Esophagus (tissue), 2 donors: ENCODE measurements around the gene TPSD1. TPM values are rescaled to one million over a fixed set of nuclear protein-coding genes. Genes with fewer than 3 reads are reported as not detected.
"Not testable (repeated sequence)": the region's sequence is repeated elsewhere in the genome, so short reads cannot be mapped to it uniquely, and the experiment has no call there.

Experiments used
- H3K27ac ChIP-seq, 2 donors: one replicate each; pipeline ENCODE4 v1.5.1; 2013; ENCODE audit warnings: low read depth in 2 of 2, mild to moderate bottlenecking in 2 of 2, inconsistent platforms in 1 of 2, low read length in 1 of 2, moderate library complexity in 1 of 2
- H3K27me3 ChIP-seq, 2 donors: one replicate each; pipeline ENCODE4 v1.6.1; 2013; ENCODE audit warnings: low read length in 2 of 2, control low read depth in 1 of 2, mild to moderate bottlenecking in 1 of 2; ENCODE audit not compliant: insufficient read depth in 2 of 2, control insufficient read depth in 1 of 2
- H3K36me3 ChIP-seq, 2 donors: one replicate each; pipeline ENCODE4 v1.6.1; 2013; ENCODE audit warnings: low read length in 1 of 2; ENCODE audit not compliant: control insufficient read depth in 2 of 2, insufficient read depth in 2 of 2
- H3K4me1 ChIP-seq, 2 donors: one replicate each; pipeline ENCODE4 v1.6.1; 2013; ENCODE audit warnings: low read length in 1 of 2; ENCODE audit not compliant: control insufficient read depth in 2 of 2, insufficient read depth in 2 of 2
- H3K4me3 ChIP-seq, 2 donors: one replicate each; pipeline ENCODE4 v1.5.1; 2013; ENCODE audit warnings: low read length in 2 of 2, mild to moderate bottlenecking in 2 of 2, low read depth in 1 of 2, moderate library complexity in 1 of 2
- H3K9me3 ChIP-seq, 2 donors: one replicate each; pipeline ENCODE4 v1.6.1; 2013; ENCODE audit warnings: mild to moderate bottlenecking in 2 of 2, low read depth in 1 of 2, low read length in 1 of 2, moderate library complexity in 1 of 2; ENCODE audit not compliant: control insufficient read depth in 2 of 2, insufficient read depth in 1 of 2
- whole genome bisulfite sequencing, 2 donors: extraction: QIAGEN DNeasy Blood & Tissue Kit; methylation state at CpG; one replicate each; pipeline ENCODE4 v1.1.7; 2013; 5-methylcytosine and 5-hydroxymethylcytosine counted together
- polyA plus RNA-seq, 2 donors: library from polyadenylated mRNA; stranded (reverse); fragments of 200-250 nt; gene quantifications; one replicate each; pipeline ENCODE4 v1.2.3, GENCODE V29; 2013
- donor health status: healthy with polysubstance abuse.
- donor health status: Bipolar disorder and iron deficiency.

The TPSD1 gene
- polyA plus RNA-seq, 2 donors = 0.83 to 1.5 TPM

- H3K9me3 ChIP-seq = no peaks in the 10 kb centered on the region
- H3K27ac ChIP-seq = no peak overlapping the region
- no peaks in the 10 kb centered on the region for H3K36me3 ChIP-seq
- no peaks in the 10 kb centered on the region for H3K4me1 ChIP-seq
- no peak overlapping the region for H3K4me3 ChIP-seq
- 77 to 82% methylated on average over 25 of the region's 25 CpGs for WGBS, 2 donors
- peaks cover 0 to 15% of the 10 kb centered on the region in 2 donors for H3K27me3 ChIP-seq
These were observed 30.7 kb downstream of the TPSD1 start for GRCh38 chr16:1286513-1287094.

GRCh38 chr16:1287982-1288670 lies 32.3 kb downstream of the TPSD1 start:
- 41 to 42% methylated on average over 40 of the region's 40 CpGs for WGBS, 2 donors
- H3K9me3 ChIP-seq = no peaks in the 10 kb centered on the region
- no peak overlapping the region for H3K4me3 ChIP-seq
- H3K4me1 ChIP-seq = no peaks in the 10 kb centered on the region
- no peaks in the 10 kb centered on the region for H3K36me3 ChIP-seq
- no peak overlapping the region for H3K27ac ChIP-seq
- peaks cover 0 to 15% of the 10 kb centered on the region in 2 donors for H3K27me3 ChIP-seq

GRCh38 chr16:1288813-1289476 lies 33.1 kb downstream of the TPSD1 start:
- H3K9me3 ChIP-seq = no peaks in the 10 kb centered on the region
- H3K27ac ChIP-seq = no peak overlapping the region
- no peaks in the 10 kb centered on the region for H3K36me3 ChIP-seq
- H3K27me3 ChIP-seq = peaks cover 0 to 15% of the 10 kb centered on the region in 2 donors
- 30 to 32% methylated on average over 16 to 20 of the region's 20 CpGs for WGBS, 2 donors
- no peaks in the 10 kb centered on the region for H3K4me1 ChIP-seq
- no peak overlapping the region for H3K4me3 ChIP-seq

- Histone ChIP-seq H3K4me1 (no peaks in the 10 kb centered on the region), H3K9me3 (no peaks in the 10 kb centered on the region), H3K27ac (no peak overlapping the region), H3K27me3 (peaks cover 0 to 15% of the 10 kb centered on the region in 2 donors), H3K4me3 (no peak overlapping the region), H3K36me3 (no peaks in the 10 kb centered on the region)
- 8 to 9% methylated on average over 16 to 17 of the region's 17 CpGs for WGBS, 2 donors
These were observed 33.6 kb downstream of the TPSD1 start for GRCh38 chr16:1289477-1289866.

GRCh38 chr16:1290063-1290501 lies 34.2 kb downstream of the TPSD1 start:
- no peaks in the 10 kb centered on the region for H3K4me1 ChIP-seq
- H3K27ac ChIP-seq = no peak overlapping the region
- H3K9me3 ChIP-seq = no peaks in the 10 kb centered on the region
- peaks cover 0 to 15% of the 10 kb centered on the region in 2 donors for H3K27me3 ChIP-seq
- H3K36me3 ChIP-seq = no peaks in the 10 kb centered on the region
- 19 to 26% methylated on average over 22 of the region's 22 CpGs for WGBS, 2 donors
- no peak overlapping the region for H3K4me3 ChIP-seq

GRCh38 chr16:1290860-1291575 lies 35.1 kb downstream of the TPSD1 start:
- no peak overlapping the region for H3K27ac ChIP-seq
- H3K9me3 ChIP-seq = no peaks in the 10 kb centered on the region
- H3K36me3 ChIP-seq = no peaks in the 10 kb centered on the region
- no peak overlapping the region for H3K4me3 ChIP-seq
- WGBS, 2 donors = 47 to 51% methylated on average over 29 of the region's 29 CpGs
- no peaks in the 10 kb centered on the region for H3K4me1 ChIP-seq
- H3K27me3 ChIP-seq = peaks cover 0 to 15% of the 10 kb centered on the region in 2 donors

- peaks cover 0 to 15% of the 10 kb centered on the region in 2 donors for H3K27me3 ChIP-seq
- no peaks in the 10 kb centered on the region for H3K9me3 ChIP-seq
- H3K4me3 ChIP-seq = no peak overlapping the region
- WGBS, 2 donors = 47 to 50% methylated on average over 17 of the region's 17 CpGs
- no peak overlapping the region for H3K27ac ChIP-seq
- H3K4me1 ChIP-seq = no peaks in the 10 kb centered on the region
- H3K36me3 ChIP-seq = no peaks in the 10 kb centered on the region
These were observed 35.7 kb downstream of the TPSD1 start for GRCh38 chr16:1291576-1291974.

- H3K9me3 ChIP-seq, H3K4me3 ChIP-seq, H3K27ac ChIP-seq, H3K36me3 ChIP-seq, H3K4me1 ChIP-seq: not testable (repeated sequence)
- WGBS, 2 donors = 74 to 82% methylated on average over 5 to 6 of the region's 6 CpGs
- peaks cover 0 to 15% of the 10 kb centered on the region in 2 donors for H3K27me3 ChIP-seq
These were observed 36.3 kb downstream of the TPSD1 start for GRCh38 chr16:1292208-1292607.

- not testable (repeated sequence) for H3K36me3 ChIP-seq, H3K4me1 ChIP-seq, H3K4me3 ChIP-seq, H3K9me3 ChIP-seq, H3K27ac ChIP-seq
- peaks cover 0 to 15% of the 10 kb centered on the region in 2 donors for H3K27me3 ChIP-seq
- 75 to 76% methylated on average over 8 of the region's 8 CpGs for WGBS, 2 donors
These were observed 36.9 kb downstream of the TPSD1 start for GRCh38 chr16:1292808-1293207.
